ENCODE data around the gene MARCKS.
A peak's percentile ranks its signal among the peaks of the same experiment; 100 is the strongest.

Gene MARCKS

DNA sequence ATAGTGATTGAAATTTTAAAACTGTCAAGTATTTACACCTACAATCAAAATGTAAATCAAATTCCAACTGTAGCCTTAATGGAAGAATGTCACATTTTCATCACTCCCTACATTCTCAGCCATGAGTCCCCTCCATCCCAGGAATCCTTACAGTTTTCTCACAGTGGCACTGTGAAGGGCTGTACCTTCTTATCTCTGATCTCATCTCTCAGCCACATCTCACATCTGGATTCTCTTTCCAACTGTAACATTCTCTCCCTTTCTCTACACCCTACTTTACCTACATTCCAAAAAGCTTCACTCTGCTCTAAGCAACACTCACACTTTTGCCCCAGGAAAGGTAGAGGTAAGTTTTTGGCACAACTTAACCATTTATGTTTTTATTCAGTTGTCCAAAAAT is 8.9 kb upstream of the MARCKS start:
- no peak for DNase-seq
- no peak overlapping the region for H3K4me3 ChIP-seq (ENCODE audit: control insufficient read depth in 1 of 7, extremely low read depth in 1 of 7, insufficient read depth in 4 of 7, low read depth in 2 of 7, low read length in 6 of 7)
- no peaks in the 10 kb centered on the region for H3K9me3 ChIP-seq (ENCODE audit: control extremely low read depth in 1 of 5, control insufficient read depth in 4 of 5, insufficient read depth in 2 of 5, low read depth in 1 of 5, low read length in 4 of 5)
- no peaks in the 10 kb centered on the region for H3K36me3 ChIP-seq (ENCODE audit: control insufficient read depth in 4 of 4, insufficient read depth in 4 of 4, low read length in 3 of 4)
- no peaks in the 10 kb centered on the region for H3K4me1 ChIP-seq (ENCODE audit: control extremely low read depth in 1 of 4, control insufficient read depth in 4 of 4, insufficient read depth in 4 of 4, low read length in 3 of 4)
- ChIA-PET CTCF (no interaction called here), POLR2A (no interaction called here)
- no peak overlapping the region for H3K27ac ChIP-seq (ENCODE audit: insufficient read depth in 1 of 2, low read depth in 1 of 2, low read length in 2 of 2, poor library complexity in 1 of 2, severe bottlenecking in 2 of 2)
- peaks cover 0 to 9% (median 0%) of the 10 kb centered on the region in 5 experiments for H3K27me3 ChIP-seq (replicated peaks in 2 of 5; ENCODE audit: control insufficient read depth in 4 of 5, insufficient read depth in 5 of 5, low read length in 4 of 5)

DNA sequence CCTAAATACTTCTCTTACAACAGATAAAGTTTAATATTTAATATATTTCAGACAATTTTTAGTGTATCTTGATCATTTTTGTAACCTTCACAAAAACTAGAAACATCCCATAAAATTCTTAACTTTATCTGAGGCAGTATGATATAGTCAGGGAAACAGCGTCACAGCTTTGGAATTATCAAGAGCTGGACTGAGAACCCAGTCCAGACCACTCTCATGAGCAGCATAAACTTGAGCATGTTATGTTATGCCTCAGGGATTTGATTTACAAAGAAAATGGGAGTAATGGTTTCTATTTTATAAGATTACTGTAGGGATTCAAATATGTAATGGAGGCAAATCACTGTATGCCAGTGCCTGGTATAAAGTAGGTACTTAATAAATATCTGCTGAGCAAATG is 8.3 kb upstream of the MARCKS start:
- ChIA-PET POLR2A (no interaction called here), CTCF (no interaction called here)
- no CpG with 5 or more reads among the region's 1 CpG for WGBS (ENCODE audit: insufficient coverage)

DNA sequence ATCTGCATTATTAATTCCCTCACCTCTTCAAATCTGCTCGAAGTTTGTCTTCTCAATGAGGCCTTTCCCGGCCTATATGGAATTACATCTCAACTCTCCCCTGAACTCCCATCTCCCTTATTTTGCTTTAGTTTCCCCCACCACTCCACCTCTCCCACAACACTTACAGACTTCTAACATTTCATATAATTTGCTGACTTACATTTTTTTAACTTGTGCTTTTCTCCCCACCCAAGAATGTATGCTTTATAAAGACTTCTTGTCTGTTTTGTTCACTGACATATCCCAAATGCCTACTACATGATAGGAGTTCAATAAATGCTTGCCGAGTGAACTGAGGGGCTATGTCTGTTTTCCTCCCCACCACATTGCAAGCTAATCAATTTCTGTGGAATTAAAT is 3.9 kb upstream of the MARCKS start:
- peaks cover 16 to 36% (median 32%) of the 10 kb centered on the region in 4 experiments for H3K4me1 ChIP-seq (ENCODE audit: control extremely low read depth in 1 of 4, control insufficient read depth in 4 of 4, insufficient read depth in 4 of 4, low read length in 3 of 4)
- 100% methylated on average over 2 of the region's 3 CpGs for WGBS (ENCODE audit: insufficient coverage)
- H3K9me3 ChIP-seq (ENCODE audit: control extremely low read depth in 1 of 5, control insufficient read depth in 4 of 5, insufficient read depth in 2 of 5, low read depth in 1 of 5, low read length in 4 of 5) = no peaks in the 10 kb centered on the region
- H3K27ac ChIP-seq (ENCODE audit: insufficient read depth in 1 of 2, low read depth in 1 of 2, low read length in 2 of 2, poor library complexity in 1 of 2, severe bottlenecking in 2 of 2) = no peak overlapping the region
- CTCF ChIA-PET = interaction anchor here (0.9 kb wide), 1 partner anchor 11 kb away, joined by 3 read pairs; no protein-coding TSS in a partner anchor
- POLR2A ChIA-PET = no interaction called here
- no peak for DNase-seq
- H3K4me3 ChIP-seq (ENCODE audit: control insufficient read depth in 1 of 7, extremely low read depth in 1 of 7, insufficient read depth in 4 of 7, low read depth in 2 of 7, low read length in 6 of 7) = no peak overlapping the region
- no peaks in the 10 kb centered on the region for H3K36me3 ChIP-seq (ENCODE audit: control insufficient read depth in 4 of 4, insufficient read depth in 4 of 4, low read length in 3 of 4)
- H3K27me3 ChIP-seq (replicated peaks in 2 of 5; ENCODE audit: control insufficient read depth in 4 of 5, insufficient read depth in 5 of 5, low read length in 4 of 5) = peaks cover 0 to 38% (median 21%) of the 10 kb centered on the region in 5 experiments

More for the DNA sequence above, 8.3 kb upstream of the MARCKS start:
- H3K4me3 ChIP-seq (ENCODE audit: control insufficient read depth in 1 of 7, extremely low read depth in 1 of 7, insufficient read depth in 4 of 7, low read depth in 2 of 7, low read length in 6 of 7) = no peak overlapping the region
- no peaks in the 10 kb centered on the region for H3K9me3 ChIP-seq (ENCODE audit: control extremely low read depth in 1 of 5, control insufficient read depth in 4 of 5, insufficient read depth in 2 of 5, low read depth in 1 of 5, low read length in 4 of 5)
- DNase-seq = no peak
- H3K27me3 ChIP-seq (replicated peaks in 2 of 5; ENCODE audit: control insufficient read depth in 4 of 5, insufficient read depth in 5 of 5, low read length in 4 of 5) = peaks cover 0 to 13% (median 4%) of the 10 kb centered on the region in 5 experiments
- no peak overlapping the region for H3K27ac ChIP-seq (ENCODE audit: insufficient read depth in 1 of 2, low read depth in 1 of 2, low read length in 2 of 2, poor library complexity in 1 of 2, severe bottlenecking in 2 of 2)
- no peaks in the 10 kb centered on the region for H3K36me3 ChIP-seq (ENCODE audit: control insufficient read depth in 4 of 4, insufficient read depth in 4 of 4, low read length in 3 of 4)
- H3K4me1 ChIP-seq (ENCODE audit: control extremely low read depth in 1 of 4, control insufficient read depth in 4 of 4, insufficient read depth in 4 of 4, low read length in 3 of 4) = peaks cover 0 to 2% (median 0%) of the 10 kb centered on the region in 4 experiments

DNA sequence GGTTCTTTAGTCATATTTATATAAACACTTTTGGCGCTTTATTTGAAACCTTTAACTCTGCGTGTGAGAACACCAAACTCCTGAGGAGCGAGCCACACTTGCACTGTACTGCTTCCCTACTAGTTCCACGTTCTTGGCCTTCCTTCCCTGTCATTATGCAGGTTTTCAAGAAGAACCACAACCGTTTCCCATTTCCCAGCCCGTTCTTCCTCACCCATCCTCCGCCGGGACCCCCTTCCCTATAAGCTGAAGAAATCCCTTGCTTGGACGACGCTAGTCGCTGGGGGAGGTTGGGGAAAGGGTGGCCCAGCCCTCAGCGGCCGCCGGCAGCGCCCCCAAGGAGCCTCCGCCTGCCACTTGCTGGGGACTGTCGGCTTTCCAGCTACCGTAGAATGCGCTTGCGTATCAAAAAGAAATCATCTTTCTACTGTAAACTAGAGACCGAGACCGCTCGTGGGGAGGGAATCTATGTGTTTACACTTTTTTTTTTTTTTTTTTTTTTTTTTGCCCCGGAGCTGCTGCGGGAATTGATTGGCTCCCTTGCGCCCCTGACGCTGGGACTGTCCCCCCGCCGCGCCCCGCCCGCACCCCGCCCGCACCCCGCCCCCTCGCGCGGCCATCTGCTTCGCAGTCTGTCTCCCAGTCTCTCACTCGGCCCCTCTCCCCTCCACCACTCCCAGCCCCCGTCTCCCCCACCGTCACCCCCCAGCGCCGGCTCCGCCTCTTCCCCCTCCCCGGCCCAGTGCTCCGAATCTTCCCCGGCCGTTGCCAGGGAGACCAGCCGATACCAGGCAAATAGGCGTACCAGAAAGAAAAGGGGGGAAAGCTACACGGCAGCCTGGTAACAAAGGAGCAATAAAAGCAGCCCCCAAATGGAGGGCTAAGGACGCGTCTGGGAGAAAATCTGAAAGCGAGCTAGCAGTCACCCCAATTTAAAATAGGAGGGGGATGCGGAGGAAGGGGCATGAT is 2.3 kb upstream of the MARCKS start:
- Histone ChIP-seq H3K4me3 (ENCODE audit: control insufficient read depth in 1 of 7, extremely low read depth in 1 of 7, insufficient read depth in 4 of 7, low read depth in 2 of 7, low read length in 6 of 7) (peak overlapping the region; percentile 29 to 98 (median 80)), H3K27me3 (replicated peaks in 2 of 5; ENCODE audit: control insufficient read depth in 4 of 5, insufficient read depth in 5 of 5, low read length in 4 of 5) (peaks cover 0 to 46% (median 21%) of the 10 kb centered on the region in 5 experiments), H3K9me3 (ENCODE audit: control extremely low read depth in 1 of 5, control insufficient read depth in 4 of 5, insufficient read depth in 2 of 5, low read depth in 1 of 5, low read length in 4 of 5) (no peaks in the 10 kb centered on the region), H3K36me3 (ENCODE audit: control insufficient read depth in 4 of 4, insufficient read depth in 4 of 4, low read length in 3 of 4) (no peaks in the 10 kb centered on the region), H3K4me1 (ENCODE audit: control extremely low read depth in 1 of 4, control insufficient read depth in 4 of 4, insufficient read depth in 4 of 4, low read length in 3 of 4) (peaks cover 16 to 46% (median 41%) of the 10 kb centered on the region in 4 experiments), H3K27ac (ENCODE audit: insufficient read depth in 1 of 2, low read depth in 1 of 2, low read length in 2 of 2, poor library complexity in 1 of 2, severe bottlenecking in 2 of 2) (no peak overlapping the region)
- CTCF ChIA-PET = interaction anchor here (0.5 to 1.4 kb wide), 7 partner anchors 8 to 495 kb away, joined by 3 to 5 read pairs (median 3); no protein-coding TSS in a partner anchor
- peak; percentile 53 to 84 (median 75) for DNase-seq
- POLR2A ChIA-PET = no interaction called here
- WGBS (ENCODE audit: insufficient coverage) = 1% methylated on average over 20 of the region's 56 CpGs

DNA sequence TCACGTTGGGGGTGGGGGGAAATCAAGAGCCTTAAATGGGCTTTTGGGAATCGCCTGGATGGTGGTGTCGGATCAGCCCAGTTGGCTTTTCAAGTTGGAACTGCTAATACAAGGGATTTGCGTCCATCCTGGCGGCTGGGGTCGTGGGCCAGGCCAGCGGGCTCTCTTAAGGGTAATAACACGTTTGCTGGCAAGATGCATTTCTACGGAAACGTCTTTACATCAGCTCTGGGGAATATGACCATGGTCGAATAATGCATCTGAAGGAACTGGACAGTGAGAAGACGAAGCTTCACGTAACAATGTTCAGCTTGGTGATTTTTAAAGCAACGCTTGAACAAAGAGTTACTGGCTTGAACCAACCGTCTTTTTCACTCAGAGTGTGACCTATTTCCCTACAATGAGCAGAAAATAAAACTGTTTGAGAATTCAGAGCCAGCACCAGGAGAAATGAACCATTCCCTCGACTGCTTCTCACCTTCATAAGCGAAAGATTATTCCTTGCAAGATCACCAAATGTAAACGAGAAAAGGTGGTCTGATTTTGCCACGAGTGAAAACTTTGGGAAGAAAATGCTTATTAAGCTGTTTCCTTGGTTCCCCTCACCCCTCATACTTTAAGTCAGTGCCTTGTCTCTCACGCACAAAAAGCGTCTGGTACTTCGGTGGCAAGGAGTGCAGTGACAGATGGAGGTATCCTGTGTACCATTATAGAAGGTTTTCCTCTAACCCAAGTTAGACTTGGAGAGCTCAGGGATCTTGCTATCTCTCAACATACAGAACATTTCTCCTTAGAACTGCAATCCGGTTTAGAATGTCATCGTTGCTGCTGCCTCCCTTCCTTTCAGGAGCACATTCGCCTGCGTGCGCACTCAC is 1.4 kb upstream of the MARCKS start:
- Histone ChIP-seq H3K27me3 (replicated peaks in 2 of 5; ENCODE audit: control insufficient read depth in 4 of 5, insufficient read depth in 5 of 5, low read length in 4 of 5) (peaks cover 0 to 46% (median 21%) of the 10 kb centered on the region in 5 experiments), H3K4me3 (ENCODE audit: control insufficient read depth in 1 of 7, extremely low read depth in 1 of 7, insufficient read depth in 4 of 7, low read depth in 2 of 7, low read length in 6 of 7) (peak overlapping the region in 6 of 7 experiments; percentile 64 to 98 (median 82)), H3K9me3 (ENCODE audit: control extremely low read depth in 1 of 5, control insufficient read depth in 4 of 5, insufficient read depth in 2 of 5, low read depth in 1 of 5, low read length in 4 of 5) (no peaks in the 10 kb centered on the region), H3K36me3 (ENCODE audit: control insufficient read depth in 4 of 4, insufficient read depth in 4 of 4, low read length in 3 of 4) (peaks cover 0 to 3% (median 0%) of the 10 kb centered on the region in 4 experiments), H3K4me1 (ENCODE audit: control extremely low read depth in 1 of 4, control insufficient read depth in 4 of 4, insufficient read depth in 4 of 4, low read length in 3 of 4) (peaks cover 16 to 46% (median 41%) of the 10 kb centered on the region in 4 experiments), H3K27ac (ENCODE audit: insufficient read depth in 1 of 2, low read depth in 1 of 2, low read length in 2 of 2, poor library complexity in 1 of 2, severe bottlenecking in 2 of 2) (no peak overlapping the region)
- DNase-seq = peak in 2 of 3 donors; percentile 49 to 63
- ChIA-PET POLR2A (interaction anchor here (0.6 kb wide), 1 partner anchor 160 kb away, joined by 4 read pairs; no protein-coding TSS in a partner anchor), CTCF (interaction anchor here (0.9 to 1.4 kb wide), 5 partner anchors 24 to 496 kb away, joined by 3 to 5 read pairs (median 3); no protein-coding TSS in a partner anchor)
- WGBS (ENCODE audit: insufficient coverage) = 2% methylated on average over 21 of the region's 27 CpGs

- Histone ChIP-seq H3K9me3 (ENCODE audit: control extremely low read depth in 1 of 5, control insufficient read depth in 4 of 5, insufficient read depth in 2 of 5, low read depth in 1 of 5, low read length in 4 of 5) (no peaks in the 10 kb centered on the region), H3K36me3 (ENCODE audit: control insufficient read depth in 4 of 4, insufficient read depth in 4 of 4, low read length in 3 of 4) (peaks cover 0 to 3% (median 0%) of the 10 kb centered on the region in 4 experiments), H3K27me3 (replicated peaks in 2 of 5; ENCODE audit: control insufficient read depth in 4 of 5, insufficient read depth in 5 of 5, low read length in 4 of 5) (peaks cover 0 to 46% (median 21%) of the 10 kb centered on the region in 5 experiments), H3K4me1 (ENCODE audit: control extremely low read depth in 1 of 4, control insufficient read depth in 4 of 4, insufficient read depth in 4 of 4, low read length in 3 of 4) (peaks cover 16 to 46% (median 41%) of the 10 kb centered on the region in 4 experiments), H3K4me3 (ENCODE audit: control insufficient read depth in 1 of 7, extremely low read depth in 1 of 7, insufficient read depth in 4 of 7, low read depth in 2 of 7, low read length in 6 of 7) (peak overlapping the region in 6 of 7 experiments; percentile 64 to 98 (median 82)), H3K27ac (ENCODE audit: insufficient read depth in 1 of 2, low read depth in 1 of 2, low read length in 2 of 2, poor library complexity in 1 of 2, severe bottlenecking in 2 of 2) (no peak overlapping the region)
- POLR2A ChIA-PET = interaction anchor here (0.6 kb wide), 1 partner anchor 161 kb away, joined by 4 read pairs; no protein-coding TSS in a partner anchor
- 0% methylated on average over 7 of the region's 10 CpGs for WGBS (ENCODE audit: insufficient coverage)
- CTCF ChIA-PET = interaction anchor here (1.4 kb wide), 1 partner anchor 53 kb away, joined by 5 read pairs; no protein-coding TSS in a partner anchor
- no peak for DNase-seq
Observed at GRCh38 chr6:113856375-113856624, 845 bp upstream of the MARCKS start.
